Thyroid gland (tissue), 4 donors: ENCODE measurements around the gene MRPL42.

Experiments
- CTCF ChIP-seq, 6 experiments: fragments of 200-600 bp in 3 of 6; fragments of 450-650 bp in 3 of 6; sonication (generic) in 3 of 6; IDR thresholded peaks; one replicate each; pipeline ENCODE4 v1.5.1; 2016 to 2019; ENCODE audit warnings: antibody characterized with exemption in 6 of 6, mild to moderate bottlenecking in 2 of 6, inconsistent platforms in 1 of 6, moderate library complexity in 1 of 6
- POLR2A ChIP-seq, 2 donors: fragments of 450-650 bp; IDR thresholded peaks; one replicate each; pipeline ENCODE4 v1.6.1; 2017; ENCODE audit warnings: antibody characterized with exemption in 2 of 2, mild to moderate bottlenecking in 2 of 2, moderate library complexity in 1 of 2

- TF ChIP-seq CTCF (IDR thresholded peaks at IDR 0.05) (no peak), POLR2A (IDR thresholded peaks at IDR 0.05) (no peak)
Observed at GRCh38 chr12:93425736-93426411, 41.4 kb upstream of the MRPL42 start.
